Posterior cingulate gyrus (tissue), 11 donors: ENCODE measurements around the gene ATAT1.

ENCODE experiments used
- DNase-seq, 10 donors: peaks; one replicate each; pipeline versions ENCODE4 v3.0.0 to v3.0.0-alpha.2; 2020 to 2021; ENCODE audit warnings: mixed read lengths in 3 of 10
- intact Hi-C: fragments of 100-400 bp; cut with DNase I; formaldehyde crosslinking; loops from one replicate; pipeline ENCODE4 v1.15.1; 2023

Gene ATAT1

DNA sequence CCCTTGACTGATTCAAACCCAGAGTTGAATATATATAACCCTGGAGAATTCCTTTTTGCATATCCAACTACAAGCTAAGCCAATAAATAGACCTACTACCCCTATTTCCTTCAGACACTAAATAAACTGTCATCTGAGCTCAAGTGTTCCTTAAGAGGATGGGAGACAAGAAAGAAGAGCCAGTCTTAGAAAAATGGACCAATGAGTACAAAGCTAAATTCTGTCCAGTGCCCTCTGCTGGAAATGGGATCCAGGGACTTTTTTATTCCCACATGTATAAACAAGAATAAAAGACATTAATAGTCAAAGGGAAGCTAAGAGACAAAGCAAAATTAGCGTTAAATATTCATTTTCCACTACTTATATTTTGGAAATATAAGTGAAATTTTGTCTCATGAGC is 14.5 kb upstream of the ATAT1 start:
- intact Hi-C loops, result loop anchor here (5.0 kb wide), 1 partner anchor 40 kb away; the partner anchor contains the start of gene ABCF1
- DNase-seq, result no peak

DNA sequence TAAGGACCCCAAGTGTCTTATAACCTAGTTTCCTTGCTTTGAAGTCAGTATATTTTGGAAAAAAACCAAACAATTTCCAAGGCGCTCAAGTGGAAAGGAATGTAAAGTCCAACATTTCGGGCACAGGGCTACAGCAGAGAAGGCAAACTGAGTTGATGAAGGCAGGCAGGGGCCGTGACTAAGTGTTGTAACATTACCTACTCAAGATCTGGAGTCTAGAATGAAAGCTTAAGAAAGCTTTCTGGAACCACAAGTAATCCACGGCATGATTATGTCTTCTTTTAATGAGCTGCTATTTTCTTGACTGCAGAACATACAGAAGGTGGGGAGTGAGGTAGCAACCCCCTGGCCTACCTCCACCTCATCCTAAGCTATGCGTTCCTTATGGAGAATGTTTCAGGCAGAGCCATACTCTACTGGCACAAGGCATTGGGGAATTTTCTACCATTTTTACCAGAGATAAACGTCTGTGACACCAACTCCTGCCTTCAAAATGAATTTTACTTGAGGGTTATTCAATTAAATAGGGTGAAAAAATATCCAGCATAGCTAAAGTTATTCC is 13.9 kb upstream of the ATAT1 start:
- intact Hi-C loops, result loop anchor here (5.0 kb wide), 1 partner anchor 40 kb away; the partner anchor contains the start of gene ABCF1
- peak in 1 of 10 donors; percentile 11 for DNase-seq

DNA sequence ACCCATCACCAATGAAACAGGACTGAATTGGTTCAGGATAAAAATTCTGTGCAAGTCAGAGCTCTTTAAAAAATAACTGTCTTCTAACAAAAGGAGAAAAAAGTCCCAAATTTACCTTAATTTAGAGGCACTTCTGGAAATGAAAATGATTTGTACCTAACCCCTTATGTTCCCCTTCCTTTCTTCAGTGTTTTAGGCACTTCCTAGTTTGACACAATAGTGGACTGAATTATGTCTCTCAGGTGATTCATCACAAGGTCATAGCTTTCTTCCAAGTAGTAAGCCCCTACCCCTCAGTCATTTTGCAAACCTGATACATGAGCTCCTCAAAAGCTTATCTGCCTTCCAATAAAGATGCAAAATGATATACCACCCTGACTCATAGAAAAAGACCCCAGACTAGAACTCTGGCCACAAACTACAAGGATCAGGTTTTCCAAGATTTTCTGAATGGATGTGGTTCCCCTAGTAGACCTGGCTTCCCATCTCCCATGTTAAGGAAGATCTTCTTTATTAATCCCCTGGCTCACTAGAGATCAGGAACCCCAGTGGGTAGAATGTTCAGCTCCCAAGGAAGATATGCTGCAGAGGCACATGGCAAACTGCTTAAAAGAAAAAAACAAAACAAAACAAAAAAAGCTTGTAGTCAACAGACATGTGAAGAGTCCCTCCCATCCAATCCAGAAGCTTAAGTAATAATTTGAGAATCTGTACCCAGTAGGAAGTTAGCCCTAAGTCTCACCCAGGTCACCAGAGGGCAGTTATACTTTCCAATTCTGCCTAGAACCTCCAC is 13.2 kb upstream of the ATAT1 start:
- intact Hi-C loops, result loop anchor here (5.0 kb wide), 1 partner anchor 41 kb away; the partner anchor contains the start of gene ABCF1

DNA sequence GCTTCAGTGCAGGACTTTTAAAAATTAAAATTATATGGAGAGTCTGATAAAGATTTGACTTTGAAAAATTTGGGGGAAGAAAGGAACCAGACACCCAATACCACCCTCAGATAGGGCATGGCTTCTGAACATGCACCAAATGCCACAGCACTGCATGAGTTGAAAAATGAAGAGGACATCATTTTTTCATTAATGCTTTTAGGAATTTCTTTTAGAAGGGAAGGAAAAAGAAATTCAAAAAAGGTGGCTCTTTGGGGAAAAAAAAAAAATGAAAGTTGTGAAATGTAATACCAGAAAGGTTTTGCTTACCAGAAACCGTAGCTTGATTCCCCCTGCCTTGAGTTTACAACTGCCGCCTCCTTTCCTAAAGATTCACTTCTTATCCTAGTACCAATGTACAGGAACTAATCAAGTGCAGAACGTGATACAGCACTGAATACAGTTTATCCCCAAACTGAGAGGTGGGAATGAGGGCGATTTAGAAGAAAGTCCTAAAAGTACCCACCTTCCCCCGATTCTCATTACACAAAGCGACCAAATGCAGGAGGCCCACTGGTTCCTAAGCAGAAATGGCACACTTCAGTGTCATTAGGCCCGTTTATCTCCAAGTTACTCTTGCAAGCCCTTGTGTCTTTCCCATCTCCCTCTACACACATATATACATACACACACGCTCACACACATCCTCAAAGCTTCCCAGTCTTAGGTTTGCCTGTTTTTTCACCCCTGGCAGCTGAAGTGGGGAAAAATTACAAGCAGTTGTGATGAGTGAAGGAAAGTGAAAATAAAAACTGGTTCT is 12.4 kb upstream of the ATAT1 start:
- intact Hi-C loops, result loop anchor here (5.0 kb wide), 1 partner anchor 42 kb away; the partner anchor contains the start of gene ABCF1
- DNase-seq, result peak in 1 of 10 donors; percentile 1

More for the DNA sequence above, 13.2 kb upstream of the ATAT1 start:
- no peak for DNase-seq

DNA sequence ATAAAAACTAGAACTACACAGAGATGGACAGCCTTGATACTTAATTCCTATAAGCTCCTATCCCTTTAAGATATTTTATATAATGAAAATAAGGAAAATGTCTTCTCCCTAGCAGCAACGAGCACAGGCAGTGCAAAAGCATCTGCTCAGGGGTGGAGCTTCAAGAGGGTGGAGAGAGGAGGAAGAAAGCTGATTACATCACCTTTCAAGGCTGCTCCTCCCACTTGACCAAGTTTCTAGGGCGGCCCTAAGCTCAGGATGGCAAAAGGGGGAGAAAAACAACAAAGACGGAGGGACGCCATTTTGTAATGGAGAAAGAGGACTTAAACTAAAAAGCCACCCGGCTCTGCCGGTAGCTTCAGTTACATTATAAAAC is 11.8 kb upstream of the ATAT1 start:
- intact Hi-C loops, result loop anchor here (5.0 kb wide), 1 partner anchor 43 kb away; the partner anchor contains the start of gene ABCF1
- DNase-seq, result peak; percentile 65 to 96 (median 81)

DNA sequence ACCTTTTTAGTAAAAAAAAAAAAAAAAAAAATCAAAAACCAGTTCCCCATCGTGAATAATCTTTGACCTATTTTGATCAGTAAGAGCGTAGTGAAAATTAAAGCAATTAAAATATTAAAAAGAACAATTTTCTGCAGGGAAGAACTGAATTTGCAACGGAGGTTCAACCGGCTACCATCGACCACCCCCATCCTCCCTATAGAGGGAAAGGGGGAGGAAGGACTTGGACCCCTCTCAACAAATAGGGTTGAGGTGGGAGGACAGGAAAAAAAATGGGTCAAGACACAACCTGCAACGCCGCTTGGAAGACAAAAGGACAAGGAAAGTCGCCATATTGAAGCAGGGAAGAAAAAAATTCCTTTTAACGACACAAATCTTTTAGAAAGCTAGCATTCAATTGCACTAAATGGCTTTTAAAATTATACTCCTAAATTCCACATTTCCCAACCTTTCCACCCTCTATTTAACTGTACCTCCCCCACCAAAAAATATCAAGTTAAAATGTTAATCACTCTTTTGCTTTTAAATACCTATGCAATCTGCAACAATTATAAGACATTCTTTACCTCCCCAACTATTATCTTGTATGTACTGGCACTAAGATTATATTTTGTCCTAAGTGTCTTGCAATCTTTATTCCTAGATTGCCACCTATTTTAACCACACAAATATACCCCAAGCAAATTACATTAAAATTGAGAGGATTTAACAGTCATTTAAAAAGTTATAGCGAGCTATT is 11.3 kb upstream of the ATAT1 start:
- intact Hi-C loops, result no loop called here
- DNase-seq, result peak in 2 of 10 donors; percentile 23 to 74

DNA sequence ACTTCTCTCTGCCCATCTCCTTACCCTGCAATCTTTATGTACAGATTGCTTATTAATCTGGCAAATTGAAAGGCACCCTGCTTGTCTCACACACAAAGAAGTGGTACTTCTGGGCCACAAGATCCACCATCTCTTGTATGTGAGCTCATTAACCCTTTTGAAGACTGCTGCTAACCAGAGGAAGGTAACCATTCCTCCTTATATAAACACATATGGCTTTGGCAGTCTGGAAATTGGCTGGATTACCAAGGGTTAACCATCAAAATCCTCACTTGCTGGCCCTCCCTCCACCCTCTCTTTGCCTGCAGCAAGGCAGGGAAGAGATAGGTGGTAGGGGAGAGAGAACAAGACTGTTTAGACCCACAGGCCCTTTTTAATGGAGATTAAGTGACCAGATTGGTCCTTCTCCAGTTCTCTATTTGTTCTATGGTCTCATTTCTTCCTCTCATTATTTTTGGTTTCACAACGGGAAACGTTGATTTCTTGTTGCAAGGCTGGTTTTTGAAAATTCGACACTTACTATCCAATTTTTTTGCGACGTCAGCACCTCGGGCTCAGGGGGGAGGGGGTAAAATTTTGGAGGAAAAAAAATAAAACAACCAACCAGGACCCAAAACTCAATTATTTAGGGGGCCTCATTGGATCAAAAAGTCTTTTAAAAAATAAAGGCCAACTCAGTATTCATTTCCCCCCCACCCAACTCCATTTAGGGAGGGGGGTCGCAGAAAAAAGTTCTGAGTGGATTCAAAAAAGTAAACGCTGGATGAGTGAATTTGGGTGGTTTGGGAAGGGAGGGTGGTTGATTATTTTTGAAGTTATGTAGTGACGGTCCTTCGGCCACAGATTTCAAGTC is 10.5 kb upstream of the ATAT1 start:
- intact Hi-C loops, result no loop called here
- peak in 1 of 10 donors; percentile 29 for DNase-seq

DNA sequence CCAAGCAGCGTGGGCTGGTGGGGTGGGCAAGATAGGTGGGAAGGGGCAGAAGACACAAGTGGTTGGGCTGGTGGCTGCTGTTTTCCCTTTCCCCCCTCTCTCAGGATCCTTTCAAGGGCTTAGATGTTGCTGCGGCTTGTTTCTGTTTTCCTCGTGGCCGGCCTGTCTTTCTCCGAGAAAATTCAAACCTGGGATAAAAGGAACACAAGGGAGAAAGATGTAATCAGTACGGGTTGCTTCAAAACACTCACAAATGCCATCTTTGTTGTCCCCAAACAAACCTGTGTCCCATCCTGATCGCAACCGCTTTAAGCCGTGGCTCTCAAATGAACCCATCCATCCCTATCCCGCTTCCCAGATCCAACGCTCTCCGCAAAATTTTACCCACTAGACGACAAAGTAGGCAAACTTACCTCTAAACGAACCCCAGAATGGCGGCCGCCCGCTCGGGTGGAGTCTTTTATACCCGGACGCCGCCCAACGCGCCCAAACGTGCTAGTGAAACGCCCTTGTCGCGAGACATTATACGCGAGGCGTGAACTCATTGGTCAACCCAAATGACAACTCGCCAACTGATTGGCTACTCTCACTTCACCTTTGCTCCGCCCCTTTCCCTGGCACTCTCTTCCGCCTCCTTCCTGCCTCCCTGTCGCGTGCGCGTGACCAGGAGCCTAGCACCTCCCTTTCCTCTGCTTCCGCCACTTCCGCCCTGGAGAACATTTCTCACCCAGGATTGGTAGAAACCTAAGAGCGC is 9.7 kb upstream of the ATAT1 start, which contains the start of gene PPP1R10:
TSS of gene PPP1R10 (minus strand) at position 433 of the 754 bp plus-strand sequence. CDS start 7,299 bp downstream, outside the sequence.
- intact Hi-C loops, result no loop called here
- peak; percentile 97 to 100 (median 99) for DNase-seq

DNA sequence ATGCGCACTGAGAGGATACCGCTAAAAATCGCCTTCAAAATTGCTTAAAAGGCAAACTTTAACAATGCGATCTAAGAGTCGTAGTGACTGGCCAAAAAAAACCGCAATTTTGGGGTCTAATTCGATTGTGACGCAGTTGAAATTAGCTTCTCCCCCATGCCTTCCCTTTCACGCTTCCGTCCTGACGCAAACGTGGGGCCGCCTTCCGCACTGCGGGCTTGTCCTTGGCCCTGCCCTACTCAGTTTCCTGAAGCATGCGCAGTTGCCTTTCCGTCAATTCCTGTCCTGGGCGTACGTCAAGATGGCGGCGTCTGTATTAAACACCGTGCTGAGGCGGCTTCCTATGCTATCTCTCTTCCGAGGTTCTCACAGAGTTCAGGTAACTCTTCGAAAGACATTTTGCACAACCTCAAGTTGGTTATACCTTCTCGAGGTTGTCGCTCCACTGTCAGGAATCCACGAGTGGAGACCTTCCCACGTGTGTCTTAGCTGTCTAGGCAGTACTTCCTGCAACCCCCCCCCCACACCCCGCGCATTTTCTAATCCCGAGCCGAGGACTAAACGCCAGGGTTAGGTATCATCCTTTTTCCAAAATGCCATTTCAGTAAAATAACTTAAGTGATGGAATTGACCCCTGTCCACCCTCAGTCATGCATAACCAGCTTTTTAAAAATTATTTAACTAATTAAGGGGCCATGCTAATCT is 9.0 kb upstream of the ATAT1 start, which contains the start of gene MRPS18B:
TSS of gene MRPS18B (plus strand) at position 276 of the 705 bp plus-strand sequence. CDS start at position 302, 26 bp downstream.
- DNase-seq, result peak; percentile 96 to 100 (median 98)
- intact Hi-C loops, result no loop called here

DNA sequence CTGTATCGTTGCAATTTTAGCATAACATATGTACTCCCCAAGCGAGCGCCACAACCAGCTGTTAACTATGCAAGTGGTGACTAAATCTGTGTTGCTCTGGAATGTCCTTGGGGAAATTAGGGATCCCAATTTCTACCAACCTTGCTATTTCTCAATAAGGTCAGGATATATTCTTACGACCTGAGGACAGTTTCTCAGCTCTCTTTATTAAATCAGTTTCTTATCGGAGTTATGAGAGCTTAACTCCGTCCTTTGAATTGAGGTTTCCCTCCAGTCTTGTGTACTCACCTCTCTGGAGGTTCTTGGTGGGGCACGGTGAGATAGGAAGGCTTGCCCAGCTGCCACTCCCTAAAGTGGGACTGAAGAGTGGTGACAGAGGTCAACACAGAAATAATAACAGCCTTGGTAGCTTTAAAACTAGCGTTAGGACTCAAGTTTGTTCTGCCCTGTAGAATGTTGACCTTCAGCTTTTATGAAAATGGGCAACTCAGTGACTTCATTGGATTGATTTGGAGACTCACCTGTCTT is 8.3 kb upstream of the ATAT1 start:
- intact Hi-C loops, result no loop called here
- peak in 1 of 10 donors; percentile 20 for DNase-seq

DNA sequence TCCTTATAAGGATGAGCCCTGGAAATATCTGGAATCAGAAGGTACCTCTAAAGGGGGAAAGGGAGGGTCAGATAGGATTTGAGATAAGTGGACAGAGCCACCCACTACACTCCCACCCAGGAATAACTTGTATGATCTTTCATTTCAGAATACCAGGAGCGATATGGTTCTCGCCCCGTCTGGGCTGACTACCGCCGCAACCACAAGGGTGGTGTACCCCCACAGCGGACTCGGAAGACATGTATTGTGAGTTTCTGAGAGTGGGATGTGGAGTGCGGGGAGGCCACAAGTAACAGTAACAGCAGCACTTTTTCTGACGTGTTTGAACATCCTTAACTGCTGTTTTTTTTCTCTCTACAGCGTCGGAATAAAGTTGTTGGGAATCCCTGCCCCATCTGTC is 7.1 kb upstream of the ATAT1 start:
- DNase-seq, result peak in 1 of 10 donors; percentile 54
- intact Hi-C loops, result no loop called here

DNA sequence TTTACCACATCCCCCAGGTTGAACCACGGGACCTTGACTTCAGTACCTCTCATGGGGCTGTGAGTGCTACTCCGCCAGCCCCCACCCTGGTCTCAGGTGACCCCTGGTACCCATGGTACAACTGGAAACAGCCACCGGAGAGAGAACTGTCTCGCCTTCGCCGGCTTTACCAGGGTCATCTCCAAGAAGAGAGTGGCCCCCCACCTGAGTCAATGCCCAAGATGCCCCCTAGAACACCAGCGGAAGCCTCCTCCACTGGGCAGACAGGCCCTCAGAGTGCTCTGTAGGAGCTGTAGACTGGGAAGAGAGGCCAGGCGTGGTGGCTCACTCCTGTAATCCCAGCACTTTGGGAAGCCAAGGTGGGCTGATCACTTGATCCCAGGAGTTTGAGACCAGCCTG is 1.2 kb upstream of the ATAT1 start:
- peak in 1 of 10 donors; percentile 62 for DNase-seq
- intact Hi-C loops, result no loop called here

DNA sequence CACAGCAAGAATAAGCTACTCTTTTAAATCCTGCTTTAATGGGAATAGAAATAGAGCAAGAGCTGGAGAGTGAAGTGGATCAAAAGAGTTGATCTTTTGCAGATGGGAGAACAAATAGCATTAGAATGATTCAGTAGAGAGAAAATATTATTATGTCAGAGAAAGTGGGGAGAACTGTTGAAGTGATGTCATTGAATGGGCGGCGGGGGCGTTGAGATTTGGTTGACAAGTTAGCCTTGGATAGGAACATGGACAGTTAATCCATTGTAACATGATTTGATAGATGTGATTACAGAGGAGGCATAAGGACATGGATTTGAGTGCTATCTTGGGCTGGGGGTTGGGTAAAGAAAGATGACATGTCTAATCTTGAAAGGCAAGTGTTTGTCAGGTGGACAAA is 9.2 kb downstream of the ATAT1 start:
- DNase-seq, result no peak
- intact Hi-C loops, result no loop called here

DNA sequence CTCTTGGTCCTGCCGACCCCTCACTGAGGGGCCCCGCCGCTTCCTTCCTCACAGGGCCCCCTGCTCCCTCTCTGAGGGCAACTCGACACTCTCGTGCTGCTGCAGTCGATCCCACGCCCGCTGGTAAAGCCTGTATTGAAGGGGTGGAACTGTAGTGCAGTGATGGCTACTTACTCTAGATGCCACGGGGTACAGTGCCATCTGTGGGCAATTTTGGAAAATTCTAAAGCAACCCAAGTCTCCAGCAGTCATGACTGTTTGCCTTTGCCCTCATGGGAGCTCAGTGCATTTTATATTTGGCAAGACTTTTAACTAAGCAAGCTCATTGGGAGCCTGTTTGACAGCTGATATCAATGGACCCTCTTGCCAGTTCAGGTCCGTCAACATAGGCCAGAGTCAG is 13.8 kb downstream of the ATAT1 start:
- intact Hi-C loops, result no loop called here
- DNase-seq, result no peak

DNA sequence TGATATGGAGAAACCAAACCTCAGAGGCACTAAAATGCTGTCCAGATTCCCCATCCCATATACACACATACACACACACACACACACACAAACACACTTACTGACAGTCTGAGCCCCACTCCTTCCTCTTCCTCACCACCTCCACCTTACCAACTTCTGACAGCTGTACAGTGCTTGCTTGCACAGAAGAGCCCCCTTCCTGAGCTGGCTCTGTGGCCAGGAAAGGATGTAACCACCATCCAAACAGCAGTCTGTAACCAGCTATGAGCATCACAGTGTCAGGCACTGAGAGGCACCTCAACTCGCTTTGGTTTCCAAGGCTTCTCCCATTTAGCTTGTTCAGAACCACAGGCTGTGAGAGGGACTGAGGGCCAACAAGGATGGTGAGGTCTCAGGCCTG is 14.4 kb downstream of the ATAT1 start:
- no peak for DNase-seq
- intact Hi-C loops, result no loop called here

DNA sequence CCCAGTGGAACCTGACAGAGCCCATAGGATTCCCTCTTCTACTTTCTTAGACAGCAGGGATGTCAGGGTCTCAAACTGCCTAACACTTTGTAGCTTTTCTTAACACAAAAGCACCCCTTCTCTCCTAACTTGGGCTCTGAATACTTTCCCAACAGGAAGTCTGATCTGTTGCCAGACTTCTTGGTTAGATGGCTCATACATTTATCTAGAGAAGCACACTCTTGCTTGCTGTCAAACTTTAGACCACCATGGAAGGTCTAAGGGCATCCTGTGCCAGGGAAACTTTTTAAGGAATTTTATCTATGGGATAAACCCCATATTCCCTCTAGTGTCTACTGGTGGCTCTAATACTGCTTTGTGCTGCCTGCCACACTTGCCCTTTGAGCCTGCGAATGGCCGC is 17.0 kb downstream of the ATAT1 start:
- peak in 1 of 10 donors; percentile 9 for DNase-seq
- intact Hi-C loops, result no loop called here

DNA sequence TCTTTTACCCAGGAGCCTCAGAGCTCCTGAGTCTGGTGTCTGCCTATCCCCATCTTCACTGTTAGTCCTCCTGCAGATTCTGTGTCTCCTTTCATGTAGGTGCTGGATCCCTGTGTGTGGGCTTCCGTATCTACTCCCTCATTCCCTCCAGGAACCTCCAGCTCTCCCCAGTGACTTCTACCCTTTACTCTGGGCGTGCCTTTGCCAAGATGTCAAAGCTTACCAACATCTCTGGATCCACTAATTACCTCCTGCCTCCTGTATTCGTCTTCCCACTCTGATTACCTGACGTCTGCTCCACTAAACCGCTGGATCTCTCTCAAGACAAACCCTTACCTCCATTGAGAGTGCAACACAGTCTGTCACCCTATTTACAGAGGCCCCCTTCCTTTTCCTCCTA is 18.1 kb downstream of the ATAT1 start:
- intact Hi-C loops, result no loop called here
- peak in 1 of 10 donors; percentile 21 for DNase-seq
